OCI-LY3 (cell line): ENCODE data around the gene ABCC9.
A peak's percentile ranks its signal among the peaks of the same experiment; 100 is the strongest.

Source experiments
- H2AFZ ChIP-seq: fragments of 200-600, 300-600 bp; shearing (Covaris generic); 2 replicates; pipeline ENCODE4 v1.6.0; 2014; ENCODE audit warnings: antibody characterized with exemption, low read depth, low read length
- H3K27ac ChIP-seq: fragments of 200-600, 300-600 bp; sonication (generic); 2 replicates; pipeline ENCODE4 v1.5.1; 2014; ENCODE audit warnings: mild to moderate bottlenecking, low read length, moderate library complexity, mixed read lengths
- H3K27me3 ChIP-seq: fragments of 200-600, 300-600 bp; sonication (generic); 2 replicates; pipeline ENCODE4 v1.6.1; 2014; ENCODE audit warnings: low read depth, low read length, mixed read lengths
- H3K36me3 ChIP-seq: fragments of 200-600, 300-600 bp; sonication (generic); replicated peaks from 2 replicates; pipeline ENCODE3; 2014; ENCODE audit warnings: low read depth, low read length, mixed read lengths
- H3K4me1 ChIP-seq: fragments of 300-600, 200-600 bp; sonication (generic); 2 replicates; pipeline ENCODE4 v1.6.1; 2014; ENCODE audit warnings: low read length, mixed read lengths
- H3K4me2 ChIP-seq: fragments of 200-600, 300-600 bp; sonication (generic); 2 replicates; pipeline ENCODE4 v1.6.1; 2014; ENCODE audit warnings: low read length, mixed read lengths
- H3K4me3 ChIP-seq: fragments of 300-600, 200-600 bp; sonication (generic); 2 replicates; pipeline ENCODE4 v1.5.1; 2014; ENCODE audit warnings: antibody characterized with exemption, mild to moderate bottlenecking, low read length, moderate library complexity
- H3K79me2 ChIP-seq: fragments of 300-600, 200-600 bp; shearing (Covaris generic); 2 replicates; pipeline ENCODE4 v1.6.1; 2014; ENCODE audit warnings: mild to moderate bottlenecking, low read length, mixed read lengths
- H3K9ac ChIP-seq: fragments of 300-600, 200-600 bp; shearing (Covaris generic); 2 replicates; pipeline ENCODE4 v1.6.0; 2014; ENCODE audit warnings: mild to moderate bottlenecking, low read length, moderate library complexity
- H3K9me3 ChIP-seq: fragments of 200-600, 300-600 bp; shearing (Covaris generic); 2 replicates; pipeline ENCODE4 v1.6.1; 2014; ENCODE audit warnings: low read length, mixed read lengths; ENCODE audit not compliant: insufficient read depth
- H4K20me1 ChIP-seq: fragments of 200-600, 300-600 bp; sonication (generic); 2 replicates; pipeline ENCODE4 v1.6.1; 2016; ENCODE audit warnings: low read length, mixed read lengths; ENCODE audit not compliant: insufficient read depth
- EZH2phosphoT487 ChIP-seq: fragments of 200-600 bp; shearing (Covaris generic); IDR thresholded peaks from 2 replicates; pipeline ENCODE4 v1.6.1; 2018; ENCODE audit warnings: antibody characterized with exemption, mixed run types, low read depth
- TF ChIP-seq, protein P1 (sequence below): fragments of 200-600, 300-600 bp; sonication (generic); IDR thresholded peaks from 2 replicates; pipeline ENCODE4 v1.5.1; 2014; ENCODE audit warnings: antibody characterized with exemption, low read length, low read depth

ABCC9 gene

DNA sequence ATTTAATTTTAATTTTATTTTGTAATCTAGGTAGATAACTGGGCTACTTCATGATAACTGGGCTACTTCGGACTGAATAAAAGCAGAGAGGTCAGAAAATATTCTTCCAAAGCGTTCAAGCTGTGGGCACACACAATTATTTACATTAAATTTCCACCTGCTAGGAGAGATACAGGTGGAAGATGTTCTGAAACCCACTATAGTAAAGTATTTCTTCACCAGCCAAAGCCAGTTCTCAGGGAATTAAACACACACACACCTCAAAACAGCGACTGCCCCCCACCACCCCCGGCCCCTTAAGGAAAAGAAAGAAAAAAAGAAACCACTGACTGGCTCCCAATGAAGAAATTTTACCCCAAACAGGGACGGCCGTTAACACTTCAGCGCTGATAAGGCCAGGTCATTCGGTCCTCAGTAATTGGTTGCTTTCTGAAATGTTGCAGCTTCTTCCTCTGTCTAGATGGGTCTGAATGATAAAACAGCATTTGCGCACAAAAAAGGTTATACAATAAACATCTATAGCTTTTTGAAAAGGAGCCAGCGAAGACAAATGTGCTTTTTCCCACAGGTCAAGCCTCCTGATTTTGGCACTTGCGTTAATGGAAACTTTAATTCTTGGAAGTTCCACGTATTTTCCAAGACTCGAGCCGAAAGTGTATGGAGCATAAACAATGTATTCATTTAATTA, 165.9 kb downstream of the ABCC9 start:
- H3K4me1 ChIP-seq = no peaks in the 10 kb centered on the region
- H3K4me2 ChIP-seq = peak overlapping the region; percentile 36
- no peak for TF ChIP-seq EZH2phosphoT487
- TF ChIP-seq, protein P1, sequence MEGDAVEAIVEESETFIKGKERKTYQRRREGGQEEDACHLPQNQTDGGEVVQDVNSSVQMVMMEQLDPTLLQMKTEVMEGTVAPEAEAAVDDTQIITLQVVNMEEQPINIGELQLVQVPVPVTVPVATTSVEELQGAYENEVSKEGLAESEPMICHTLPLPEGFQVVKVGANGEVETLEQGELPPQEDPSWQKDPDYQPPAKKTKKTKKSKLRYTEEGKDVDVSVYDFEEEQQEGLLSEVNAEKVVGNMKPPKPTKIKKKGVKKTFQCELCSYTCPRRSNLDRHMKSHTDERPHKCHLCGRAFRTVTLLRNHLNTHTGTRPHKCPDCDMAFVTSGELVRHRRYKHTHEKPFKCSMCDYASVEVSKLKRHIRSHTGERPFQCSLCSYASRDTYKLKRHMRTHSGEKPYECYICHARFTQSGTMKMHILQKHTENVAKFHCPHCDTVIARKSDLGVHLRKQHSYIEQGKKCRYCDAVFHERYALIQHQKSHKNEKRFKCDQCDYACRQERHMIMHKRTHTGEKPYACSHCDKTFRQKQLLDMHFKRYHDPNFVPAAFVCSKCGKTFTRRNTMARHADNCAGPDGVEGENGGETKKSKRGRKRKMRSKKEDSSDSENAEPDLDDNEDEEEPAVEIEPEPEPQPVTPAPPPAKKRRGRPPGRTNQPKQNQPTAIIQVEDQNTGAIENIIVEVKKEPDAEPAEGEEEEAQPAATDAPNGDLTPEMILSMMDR = no peak
- no peaks in the 10 kb centered on the region for H3K79me2 ChIP-seq
- no peaks in the 10 kb centered on the region for H3K36me3 ChIP-seq
- H4K20me1 ChIP-seq = no peaks in the 10 kb centered on the region
- H3K27ac ChIP-seq = no peak overlapping the region
- no peak overlapping the region for H3K9ac ChIP-seq
- no peak overlapping the region for H2AFZ ChIP-seq
- peak overlapping the region; percentile 78 for H3K4me3 ChIP-seq
- no peaks in the 10 kb centered on the region for H3K9me3 ChIP-seq
- no peaks in the 10 kb centered on the region for H3K27me3 ChIP-seq

DNA sequence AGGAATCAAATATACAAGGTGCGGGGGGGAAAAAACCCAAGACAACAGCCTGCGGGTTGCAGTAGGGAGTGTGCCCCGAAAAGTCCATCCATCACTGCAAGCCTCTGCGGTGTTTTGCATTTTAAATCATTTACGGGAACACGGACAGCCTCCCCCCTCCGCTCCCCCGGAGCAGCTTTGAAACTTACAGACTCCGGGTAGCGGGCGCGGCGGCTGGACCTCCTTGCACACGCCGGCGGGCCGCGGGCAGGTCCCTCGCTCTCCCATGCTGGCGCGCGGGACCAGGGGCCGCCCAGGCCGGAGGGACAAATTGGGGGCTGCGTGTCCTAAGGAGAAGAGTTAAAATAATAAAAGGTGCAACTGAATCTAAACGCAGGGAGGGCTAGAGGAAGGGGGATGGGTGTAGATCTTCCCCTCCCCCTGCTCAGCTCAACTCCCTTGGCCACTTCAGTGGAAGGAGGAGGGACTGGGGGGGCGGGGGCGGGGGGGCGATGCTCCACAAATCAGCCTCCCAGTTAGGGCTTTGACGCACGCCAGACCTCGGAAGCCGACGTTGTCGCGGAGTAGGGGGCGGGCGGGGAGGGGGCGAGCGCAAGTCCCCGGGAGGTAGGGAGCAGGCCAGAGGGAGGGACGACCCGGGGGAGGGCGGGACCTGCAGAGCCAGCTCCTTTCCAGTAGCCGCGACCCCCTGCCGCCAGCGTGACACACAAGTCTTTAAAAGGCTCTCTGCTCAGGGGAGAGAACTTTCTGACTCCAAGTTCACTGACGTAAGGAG, 166.7 kb downstream of the ABCC9 start, which contains the start of gene KCNJ8:
Gene KCNJ8 (minus strand): TSS at position 349 of the 775 bp plus-strand sequence. CDS start 1,090 bp downstream, outside the sequence.
- peak within 1 kb of the TSS; percentile 78 for H3K4me3 ChIP-seq
- no peaks in the 10 kb centered on the region for H3K36me3 ChIP-seq
- H3K27ac ChIP-seq = no peak within 1 kb of the TSS
- TF ChIP-seq, protein P1 = no peak
- no peak for TF ChIP-seq EZH2phosphoT487
- H4K20me1 ChIP-seq = no peaks in the 10 kb centered on the region
- peak within 1 kb of the TSS; percentile 40 for H3K4me2 ChIP-seq
- no peaks in the 10 kb centered on the region for H3K4me1 ChIP-seq
- no peaks in the 10 kb centered on the region for H3K9me3 ChIP-seq
- H2AFZ ChIP-seq = 0 out of 2 replicates have a peak within 1 kb of the TSS, but pooled peaks have one; percentile 13
- H3K9ac ChIP-seq = peak within 1 kb of the TSS; percentile 39; the same call in 1 of the 2 replicates
- no peaks in the 10 kb centered on the region for H3K27me3 ChIP-seq
- no peaks in the 10 kb centered on the region for H3K79me2 ChIP-seq

DNA sequence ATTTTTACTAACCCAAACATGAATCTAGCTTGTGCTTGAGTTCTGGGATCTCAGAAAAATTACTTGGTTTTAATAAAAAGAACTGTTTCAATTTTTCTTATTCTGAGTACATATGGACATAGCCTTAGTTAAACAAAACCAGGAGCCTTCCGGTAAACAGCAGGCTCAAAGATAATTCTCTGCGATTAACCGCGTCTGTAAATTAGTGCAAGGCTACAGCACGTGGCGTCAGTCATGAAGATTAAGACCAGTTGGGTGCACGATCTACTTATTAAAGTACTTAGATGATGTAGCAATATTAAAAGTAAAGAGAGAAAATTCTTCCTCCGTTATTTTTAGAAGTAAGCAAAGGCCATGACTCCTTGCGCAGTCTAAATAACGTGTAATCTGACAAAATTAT, 167.4 kb downstream of the ABCC9 start:
- no peaks in the 10 kb centered on the region for H3K4me1 ChIP-seq
- no peaks in the 10 kb centered on the region for H4K20me1 ChIP-seq
- H3K27me3 ChIP-seq = no peaks in the 10 kb centered on the region
- H3K4me3 ChIP-seq = peak overlapping the region; percentile 78; the same call in 1 of the 2 replicates
- H3K27ac ChIP-seq = no peak overlapping the region
- no peak for TF ChIP-seq EZH2phosphoT487
- TF ChIP-seq, protein P1 = no peak
- H3K9me3 ChIP-seq = no peaks in the 10 kb centered on the region
- no peak overlapping the region for H3K4me2 ChIP-seq
- H3K79me2 ChIP-seq = no peaks in the 10 kb centered on the region
- H2AFZ ChIP-seq = no peak overlapping the region
- no peaks in the 10 kb centered on the region for H3K36me3 ChIP-seq
- no peak overlapping the region for H3K9ac ChIP-seq

DNA sequence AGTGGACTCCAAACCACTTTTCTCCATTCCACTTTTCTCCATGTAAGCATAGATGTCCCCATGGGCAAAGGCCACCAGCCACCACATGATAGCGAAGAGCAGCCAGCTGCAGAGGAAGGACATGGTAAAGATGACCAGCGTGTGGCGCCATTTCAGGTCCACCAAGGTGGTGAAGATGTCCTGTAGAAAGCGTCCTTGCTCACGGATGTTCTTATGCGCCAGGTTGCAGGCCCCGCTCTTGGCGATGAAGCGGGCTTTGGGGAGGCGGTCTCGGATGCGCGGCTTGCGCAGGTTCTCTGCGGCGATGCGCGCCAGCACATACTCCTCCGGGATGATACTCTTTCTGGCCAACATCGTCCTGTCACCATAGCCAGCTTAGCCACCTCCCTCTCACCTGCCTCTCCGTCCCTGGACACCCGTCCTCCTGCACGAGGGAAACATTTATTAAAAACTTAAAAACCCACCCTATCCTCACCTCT, 167.9 kb downstream of the ABCC9 start:
- Histone ChIP-seq H3K9me3 (no peaks in the 10 kb centered on the region), H4K20me1 (no peaks in the 10 kb centered on the region), H3K4me1 (no peaks in the 10 kb centered on the region), H3K79me2 (no peaks in the 10 kb centered on the region), H3K27me3 (no peaks in the 10 kb centered on the region), H3K9ac (no peak overlapping the region), H2AFZ (no peak overlapping the region), H3K36me3 (no peaks in the 10 kb centered on the region), H3K4me3 (no peak overlapping the region), H3K4me2 (no peak overlapping the region), H3K27ac (no peak overlapping the region)
- TF ChIP-seq, protein P1 = peak; percentile 34
- no peak for TF ChIP-seq EZH2phosphoT487
